Stimulated activated CD4-positive, alpha-beta T cell treated with anti-CD3 and anti-CD28 coated beads, Interleukin-4, amount 100 ng/mL, for 1 hour (primary cell): ENCODE measurements around the gene UBR3.
"Not testable (repeated sequence)": the region's sequence is repeated elsewhere in the genome, so short reads cannot be mapped to it uniquely, and the experiment has no call there.

Experiments
- DNase-seq: peaks from one replicate; pipeline ENCODE4 v3.0.0-alpha.2; 2020

Gene UBR3

DNA sequence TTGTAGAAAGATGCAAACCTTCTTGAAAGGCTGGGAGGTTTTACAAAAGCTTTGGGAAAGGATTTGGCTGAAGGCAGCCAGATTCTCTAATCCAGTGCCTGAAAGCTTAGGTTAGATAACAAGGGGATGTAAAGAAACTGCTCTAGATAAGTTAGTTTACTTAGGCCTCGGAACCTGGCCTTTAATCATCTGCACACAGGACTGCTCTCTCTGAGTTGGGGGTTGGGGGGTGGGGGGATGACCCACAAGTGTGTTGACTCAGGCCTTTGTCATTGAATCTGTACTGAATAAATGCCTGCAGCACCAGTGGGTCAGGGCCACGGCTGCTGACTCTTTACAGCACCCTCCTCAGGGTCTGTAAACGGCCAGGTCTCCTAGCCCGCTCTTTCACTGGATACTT is 292.1 kb downstream of the UBR3 start:
- DNase-seq = not testable (repeated sequence)

DNA sequence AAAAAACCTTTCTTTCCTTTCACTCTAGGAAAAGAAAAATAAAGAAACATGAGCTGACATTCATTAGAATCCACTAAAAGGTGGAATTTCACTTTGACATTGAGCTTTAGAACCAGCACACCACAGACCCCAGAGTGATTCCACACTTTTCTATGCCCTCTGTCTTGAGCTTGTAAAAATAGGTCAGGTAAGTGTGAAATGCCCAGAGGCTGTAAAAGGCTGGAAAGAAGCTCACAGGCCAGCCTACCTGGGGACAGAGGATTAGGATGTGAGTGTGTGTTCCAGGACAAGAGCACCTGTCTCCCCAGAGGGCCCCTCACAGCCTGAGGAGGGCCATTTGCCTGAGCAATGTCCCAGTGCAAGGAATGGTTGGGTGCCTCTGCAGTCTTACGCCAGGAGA is 294.4 kb downstream of the UBR3 start:
- DNase-seq = no peak

DNA sequence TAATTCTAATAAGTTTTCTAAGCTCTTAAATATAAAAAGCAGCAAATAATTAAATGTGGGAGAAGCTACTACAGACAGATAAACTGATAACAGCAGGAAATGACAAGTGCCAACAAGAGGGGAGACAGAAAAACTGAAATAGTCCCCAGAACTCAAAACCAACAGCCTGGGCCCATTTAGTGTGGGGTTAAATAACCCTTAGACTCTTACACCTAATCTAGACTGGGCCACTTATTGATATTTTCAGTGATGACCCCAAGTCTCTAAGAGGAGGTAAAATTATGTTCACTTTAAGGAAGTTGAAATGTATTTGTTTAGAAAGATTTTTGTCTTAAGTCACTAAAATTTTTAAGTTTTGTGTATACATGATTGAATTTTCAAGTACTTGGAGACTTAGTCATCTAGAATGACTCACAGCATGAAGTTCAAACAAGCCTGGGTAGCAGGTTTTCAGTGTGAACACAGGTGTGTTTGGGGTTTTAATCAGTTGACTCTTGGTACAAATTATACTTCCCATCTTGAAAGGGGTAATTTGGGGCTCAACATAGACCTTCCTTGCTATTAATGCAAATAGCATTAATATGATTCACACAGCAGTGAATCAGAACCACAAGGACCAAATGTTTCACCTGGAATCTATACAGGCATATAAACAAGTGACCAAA is 295.8 kb downstream of the UBR3 start:
- no peak for DNase-seq

DNA sequence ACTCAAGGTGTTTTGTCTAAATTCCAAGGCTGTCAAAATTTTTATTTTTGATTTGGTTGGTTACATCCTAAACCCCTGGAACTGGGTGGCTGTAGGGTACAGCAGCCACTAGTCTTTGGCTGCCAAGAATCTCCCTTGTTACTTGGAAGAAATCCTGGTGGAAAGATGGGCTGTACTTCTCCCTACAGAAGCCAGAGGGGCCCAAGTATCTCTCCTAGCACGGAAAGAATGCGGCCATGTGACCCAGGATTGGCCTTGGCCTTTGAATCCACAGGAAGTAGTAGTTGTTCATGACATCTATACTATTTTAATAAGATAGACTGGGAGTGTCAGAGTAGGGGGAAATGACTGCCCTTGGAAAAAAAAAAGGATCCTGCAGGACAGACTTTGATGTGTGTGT is 296.3 kb downstream of the UBR3 start:
- DNase-seq = no peak

DNA sequence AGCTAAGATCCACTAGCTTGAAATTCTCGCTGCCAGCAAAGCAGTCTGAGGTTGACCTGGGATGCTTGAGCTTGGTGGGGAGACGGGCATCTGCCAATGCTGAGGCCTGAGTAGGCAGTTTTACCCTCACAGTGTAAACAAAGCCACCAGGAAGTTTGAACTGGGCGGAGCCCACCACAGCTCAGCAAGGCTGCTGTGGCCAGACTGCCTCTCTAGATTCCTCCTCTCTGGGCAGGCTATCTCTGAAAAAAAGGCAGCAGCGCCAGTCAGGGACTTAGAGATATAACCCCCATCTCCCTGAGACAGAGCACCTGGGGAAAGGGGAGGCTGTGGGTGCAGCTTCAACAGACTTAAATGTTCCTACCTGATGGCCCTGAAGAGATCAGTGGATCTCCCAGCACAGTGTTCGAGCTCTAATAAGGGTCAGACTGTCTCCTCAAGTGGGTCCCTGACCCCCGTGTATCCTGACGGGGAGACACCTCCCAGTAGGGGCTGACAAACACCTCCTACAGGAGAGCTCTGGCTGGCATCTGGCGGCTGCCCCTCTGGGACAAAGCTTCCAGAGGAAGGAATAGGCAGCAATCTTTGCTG is 299.0 kb downstream of the UBR3 start:
- DNase-seq = not testable (repeated sequence)
